Adipose tissue (tissue), 3 donors: ENCODE measurements around the gene OAS2. TPM values are rescaled to one million over a fixed set of nuclear protein-coding genes. Genes with fewer than 3 reads are reported as not detected.
"Not testable (repeated sequence)": the region's sequence is repeated elsewhere in the genome, so short reads cannot be mapped to it uniquely, and the experiment has no call there.

Source experiments
- H3K27ac ChIP-seq: one replicate; pipeline ENCODE4 v1.5.1; 2013; ENCODE audit warnings: low read depth, low read length
- WGBS, 3 donors: extraction: QIAGEN DNeasy Blood & Tissue Kit; methylation state at CpG; one replicate each; pipeline ENCODE4 v1.1.7; 2013; 5-methylcytosine and 5-hydroxymethylcytosine counted together
- polyA plus RNA-seq, 3 donors: library from polyadenylated mRNA; stranded (reverse); fragments of 200-250 nt; gene quantifications; one replicate each; pipeline ENCODE4 v1.2.3, GENCODE V29; 2013
- donor health status: healthy with polysubstance abuse.
- donor health status: Bipolar disorder and iron deficiency.
- donor health status: healthy.

Gene OAS2
- polyA plus RNA-seq, 3 donors, result 2.2 to 9.4 (median 4.9) TPM

GRCh38 chr12:112973011-112973735, 5.1 kb upstream of the OAS2 start:
- H3K27ac ChIP-seq, result no peak overlapping the region
- WGBS, 3 donors, result 66 to 87% (median 68%) methylated on average over 4 of the region's 4 CpGs

- no peak overlapping the region for H3K27ac ChIP-seq
- WGBS, 3 donors, result 27 to 45% (median 31%) methylated on average over 5 of the region's 5 CpGs
Measured at GRCh38 chr12:112973818-112974231, 4.5 kb upstream of the OAS2 start.

DNA sequence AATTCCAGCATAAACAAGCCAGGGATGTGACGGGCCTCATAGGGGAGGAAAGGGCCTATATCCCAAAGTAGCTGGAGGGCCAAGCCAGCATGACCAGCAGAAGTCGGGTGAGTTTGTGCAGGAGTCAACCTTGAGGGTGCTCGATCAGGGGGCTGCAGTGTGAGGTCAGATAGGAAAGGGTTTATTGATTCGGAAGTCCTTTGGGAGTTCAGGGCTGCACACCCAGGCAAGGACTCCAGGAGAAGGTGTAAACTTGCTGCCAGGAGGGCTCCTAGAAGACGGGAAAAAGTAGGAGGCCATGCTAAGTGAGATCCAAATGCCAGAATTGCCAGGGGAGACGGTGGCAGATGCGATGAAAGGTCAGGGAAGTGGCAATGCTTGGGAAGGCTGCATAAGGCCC, 3.4 kb upstream of the OAS2 start:
- WGBS, 3 donors, result 82 to 92% (median 87%) methylated on average over 7 of the region's 7 CpGs
- H3K27ac ChIP-seq, result no peak overlapping the region

- WGBS, 3 donors, result 68 to 77% (median 77%) methylated on average over 3 of the region's 3 CpGs
- H3K27ac ChIP-seq, result no peak overlapping the region
Measured at GRCh38 chr12:112977139-112977538, 1.2 kb upstream of the OAS2 start.

GRCh38 chr12:112977641-112978040, 678 bp upstream of the OAS2 start:
- no peak overlapping the region for H3K27ac ChIP-seq
- 41 to 74% (median 70%) methylated on average over 8 of the region's 8 CpGs for WGBS, 3 donors

GRCh38 chr12:112979041-112979680, 842 bp downstream of the OAS2 start:
- H3K27ac ChIP-seq, result no peak overlapping the region
- 18 to 58% (median 21%) methylated on average over 6 of the region's 6 CpGs for WGBS, 3 donors

- 60 to 80% (median 68%) methylated on average over 4 of the region's 4 CpGs for WGBS, 3 donors
- H3K27ac ChIP-seq, result no peak overlapping the region
Measured at GRCh38 chr12:112980491-112981158, 2.3 kb downstream of the OAS2 start.

DNA sequence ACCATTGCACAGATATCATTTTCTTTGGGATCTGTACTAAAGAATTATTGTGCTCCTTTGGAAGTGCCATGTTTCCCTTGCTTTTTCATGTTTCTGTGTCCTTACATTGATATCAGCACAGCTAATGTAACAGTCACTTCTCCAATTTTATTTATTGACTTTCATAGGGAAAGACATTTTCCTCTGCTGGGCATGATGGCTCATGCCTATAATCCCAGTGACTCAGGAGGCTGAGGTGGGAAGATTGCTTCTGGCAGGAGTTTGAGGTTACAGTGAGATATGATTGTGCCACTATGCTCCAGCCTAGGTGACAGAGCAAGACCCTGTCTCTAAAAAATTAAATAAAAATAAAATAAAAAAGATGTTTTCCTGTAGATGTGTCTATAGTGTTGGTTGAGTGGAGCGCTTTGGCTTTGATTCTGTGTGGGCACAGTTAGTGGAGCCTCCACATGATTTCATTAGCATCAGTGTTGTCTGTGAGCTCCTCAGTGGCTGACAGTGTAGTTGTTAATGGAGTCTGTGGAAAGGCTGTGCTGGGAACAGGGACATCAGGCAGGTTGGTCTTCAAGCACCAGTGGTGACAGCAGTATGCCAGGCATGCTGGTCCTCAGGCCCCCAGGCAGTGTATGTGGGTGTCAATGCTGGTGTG, 7.4 kb downstream of the OAS2 start:
- 93 to 100% (median 100%) methylated on average over 1 of the region's 1 CpG for WGBS, 3 donors

GRCh38 chr12:112986291-112986800, 8.0 kb downstream of the OAS2 start:
- H3K27ac ChIP-seq, result no peak overlapping the region
- WGBS, 3 donors, result 89 to 99% (median 96%) methylated on average over 6 to 7 of the region's 7 CpGs

More for the DNA sequence above, 7.4 kb downstream of the OAS2 start:
- H3K27ac ChIP-seq, result no peak overlapping the region

DNA sequence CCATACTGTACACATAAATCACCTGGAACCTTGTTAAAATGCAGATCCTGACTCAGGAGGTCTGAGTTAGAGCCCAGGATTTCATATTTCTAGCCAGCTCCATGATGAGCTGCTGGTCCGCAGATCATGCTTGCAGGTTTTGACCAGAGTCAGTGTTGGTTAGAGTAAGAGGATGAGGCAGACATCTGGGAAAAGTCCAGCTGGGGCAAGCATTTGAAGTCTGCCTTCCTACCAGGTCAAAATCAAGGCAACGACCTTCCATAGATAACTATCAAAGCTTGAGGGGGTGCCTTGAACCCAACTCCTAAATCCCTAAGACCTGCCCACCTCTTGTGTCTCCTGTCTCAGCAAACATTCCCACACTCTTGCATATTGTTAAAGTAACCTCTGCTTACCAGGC, 9.2 kb downstream of the OAS2 start:
- WGBS, 3 donors, result 77 to 89% (median 87%) methylated on average over 2 of the region's 2 CpGs
- no peak overlapping the region for H3K27ac ChIP-seq

DNA sequence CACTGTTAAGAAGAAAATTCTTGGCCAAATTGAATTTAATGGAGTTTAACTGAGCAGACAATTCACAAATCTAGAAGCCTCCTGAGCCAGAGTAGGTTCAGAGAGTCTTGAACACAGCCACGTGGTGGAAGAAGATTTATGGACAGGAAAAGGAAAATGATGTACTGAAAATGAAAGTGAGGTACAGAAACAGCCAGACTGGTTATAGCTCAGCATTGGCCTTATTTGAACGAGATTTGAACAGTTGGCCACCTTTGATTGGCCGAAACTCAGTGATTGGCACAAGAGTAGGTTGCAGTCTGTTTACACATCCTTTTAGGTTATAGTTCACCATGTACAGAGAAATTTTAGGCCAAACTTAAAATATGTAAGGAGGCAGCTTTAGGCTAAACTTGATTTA, 9.9 kb downstream of the OAS2 start:
- WGBS, 3 donors, result 45 to 59% (median 49%) methylated on average over 3 of the region's 3 CpGs
- no peak overlapping the region for H3K27ac ChIP-seq

- H3K27ac ChIP-seq, result not testable (repeated sequence)
- WGBS, 3 donors, result 79 to 93% (median 89%) methylated on average over 3 of the region's 3 CpGs
Measured at GRCh38 chr12:112988823-112989385, 10.6 kb downstream of the OAS2 start.

GRCh38 chr12:112989806-112990205, 11.5 kb downstream of the OAS2 start:
- 41 to 48% (median 45%) methylated on average over 1 of the region's 1 CpG for WGBS, 3 donors
- H3K27ac ChIP-seq, result no peak overlapping the region

- 10 to 13% (median 10%) methylated on average over 2 of the region's 2 CpGs for WGBS, 3 donors
- no peak overlapping the region for H3K27ac ChIP-seq
Measured at GRCh38 chr12:112992541-112993398, 14.5 kb downstream of the OAS2 start.

- H3K27ac ChIP-seq, result no peak overlapping the region
- 64 to 89% (median 87%) methylated on average over 5 of the region's 5 CpGs for WGBS, 3 donors
Measured at GRCh38 chr12:112995008-112995407, 16.7 kb downstream of the OAS2 start.

- WGBS, 3 donors, result 77 to 93% (median 93%) methylated on average over 8 of the region's 8 CpGs
- no peak overlapping the region for H3K27ac ChIP-seq
Measured at GRCh38 chr12:112996501-112996900, 18.2 kb downstream of the OAS2 start.

- 91 to 95% (median 94%) methylated on average over 7 of the region's 7 CpGs for WGBS, 3 donors
- no peak overlapping the region for H3K27ac ChIP-seq
Measured at GRCh38 chr12:112997506-112997905, 19.2 kb downstream of the OAS2 start.
